NCI-H748 treated with DMSO at 0.1 percent for 48 hours (cell line): ENCODE results near the gene RAMAC.
A peak's percentile ranks its signal among the peaks of the same experiment; 100 is the strongest.
"Not testable (repeated sequence)": the region's sequence is repeated elsewhere in the genome, so short reads cannot be mapped to it uniquely, and the experiment has no call there.

Experiments
- DNase-seq: peaks from one replicate; lab custom pipeline; 2025; lab: John Stamatoyannopoulos, UW

The RAMAC gene

GRCh38 chr15:82968066-82968465 lies 17.9 kb upstream of the RAMAC start:
- DNase-seq = no peak

- DNase-seq = no peak
Measured at GRCh38 chr15:82969353-82969752, 16.7 kb upstream of the RAMAC start.

GRCh38 chr15:82970078-82970686 lies 15.8 kb upstream of the RAMAC start:
- DNase-seq = no peak

GRCh38 chr15:82970696-82971095 lies 15.3 kb upstream of the RAMAC start:
- no peak for DNase-seq

- no peak for DNase-seq
Measured at GRCh38 chr15:82971218-82971984, 14.6 kb upstream of the RAMAC start.

GRCh38 chr15:82972990-82973389 lies 13.0 kb upstream of the RAMAC start:
- no peak for DNase-seq

DNA sequence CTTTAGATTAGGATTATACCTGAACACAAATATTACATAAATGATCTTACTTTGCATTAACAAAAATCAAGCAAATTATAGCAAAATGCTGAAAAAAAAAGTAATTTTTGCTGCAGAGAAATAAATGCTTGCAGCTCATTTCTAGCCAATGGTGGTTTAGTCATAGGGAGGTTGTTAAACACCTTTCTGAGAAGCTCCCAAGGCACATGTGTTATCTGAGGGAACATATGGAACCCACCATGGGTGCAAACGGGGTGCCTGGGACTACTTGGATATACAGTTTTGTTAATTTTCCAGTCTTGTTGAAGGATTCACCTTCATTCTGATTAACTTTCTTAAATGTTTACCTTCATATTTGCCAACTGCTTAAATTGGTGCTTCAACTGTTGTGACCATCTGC lies 8.9 kb upstream of the RAMAC start:
- no peak for DNase-seq

DNA sequence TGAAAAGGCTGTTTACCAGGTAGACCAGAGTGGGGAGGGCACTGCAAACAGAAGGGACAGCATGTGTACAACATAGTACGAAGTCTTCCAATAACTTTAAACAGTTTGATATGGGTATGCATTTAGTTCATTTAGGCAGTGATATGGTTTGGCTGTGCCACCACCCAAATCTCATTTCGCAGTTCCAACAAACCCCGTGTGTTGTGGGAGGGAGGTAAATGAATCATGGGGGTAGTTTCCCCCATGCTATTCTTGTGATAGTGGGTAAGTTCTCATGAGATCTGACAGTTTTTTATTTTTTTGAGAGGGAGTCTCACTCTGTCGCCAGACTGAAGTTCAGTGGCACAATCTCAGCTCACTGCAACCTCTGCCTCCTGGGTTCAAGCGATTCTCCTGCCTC lies 7.6 kb upstream of the RAMAC start:
- no peak for DNase-seq

DNA sequence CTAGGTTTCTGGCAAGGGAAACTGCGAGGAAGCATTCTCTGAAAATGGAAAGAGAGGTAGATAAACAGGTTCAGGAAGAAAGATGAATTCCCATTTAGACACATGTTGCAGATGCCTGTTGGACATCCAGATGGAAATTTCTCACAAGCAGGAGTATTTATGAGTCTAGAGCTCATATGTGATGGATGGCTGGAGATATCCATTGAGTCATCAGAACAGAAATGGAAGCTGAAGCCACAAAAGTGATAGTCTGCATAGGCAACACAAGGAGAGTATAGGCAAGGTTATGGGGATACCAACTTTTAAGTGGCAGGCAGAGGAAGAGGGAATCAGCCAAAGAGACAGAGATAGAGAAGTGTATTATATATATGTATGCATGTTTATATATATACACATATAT lies 6.3 kb upstream of the RAMAC start:
- no peak for DNase-seq

DNA sequence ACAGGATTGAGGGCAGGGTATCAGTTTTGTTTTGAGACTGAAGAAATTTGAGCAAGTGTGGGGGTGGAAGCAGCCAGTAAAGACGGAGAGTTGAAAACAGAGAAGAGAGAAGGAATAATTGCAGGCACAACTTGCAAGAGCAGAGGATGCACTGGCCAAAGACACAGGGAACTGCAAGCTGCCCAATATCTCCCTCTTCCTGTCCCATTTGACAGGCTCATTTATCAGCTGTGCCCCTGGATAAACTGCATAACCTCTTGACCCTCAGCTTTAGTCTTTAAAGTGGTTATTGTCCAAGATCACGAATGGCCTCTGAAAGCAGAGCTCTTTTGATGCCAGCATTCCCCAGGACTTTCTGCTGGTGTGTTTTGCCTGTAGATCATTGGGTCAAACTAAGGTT lies 5.0 kb upstream of the RAMAC start:
- DNase-seq = no peak

DNA sequence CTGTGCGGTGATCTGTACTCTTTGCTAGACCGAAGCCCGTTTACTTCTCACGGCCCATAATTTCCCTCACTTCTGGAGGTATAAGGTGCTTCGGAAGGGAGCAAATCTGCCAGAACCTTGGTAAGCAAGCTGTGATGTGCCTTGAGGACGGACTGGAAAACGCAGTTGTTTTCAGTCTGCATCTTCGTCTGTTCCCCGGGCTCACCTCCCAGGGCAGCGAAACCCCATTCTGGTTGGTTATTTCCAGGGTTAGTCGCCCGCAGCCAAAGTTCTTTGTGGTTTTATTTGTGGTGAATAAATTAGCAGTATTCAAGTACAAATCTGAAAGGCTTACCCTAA lies 401 bp downstream of the RAMAC start:
- DNase-seq = no peak

- DNase-seq = no peak
Measured at GRCh38 chr15:82992436-82992998, 6.5 kb downstream of the RAMAC start.

- DNase-seq = no peak
Measured at GRCh38 chr15:82993144-82993543, 7.1 kb downstream of the RAMAC start.

- no peak for DNase-seq
Measured at GRCh38 chr15:82995076-82995475, 9.1 kb downstream of the RAMAC start.

GRCh38 chr15:82995938-82996337 lies 9.9 kb downstream of the RAMAC start:
- DNase-seq = no peak

GRCh38 chr15:82999426-82999825 lies 13.4 kb downstream of the RAMAC start:
- DNase-seq = no peak

DNA sequence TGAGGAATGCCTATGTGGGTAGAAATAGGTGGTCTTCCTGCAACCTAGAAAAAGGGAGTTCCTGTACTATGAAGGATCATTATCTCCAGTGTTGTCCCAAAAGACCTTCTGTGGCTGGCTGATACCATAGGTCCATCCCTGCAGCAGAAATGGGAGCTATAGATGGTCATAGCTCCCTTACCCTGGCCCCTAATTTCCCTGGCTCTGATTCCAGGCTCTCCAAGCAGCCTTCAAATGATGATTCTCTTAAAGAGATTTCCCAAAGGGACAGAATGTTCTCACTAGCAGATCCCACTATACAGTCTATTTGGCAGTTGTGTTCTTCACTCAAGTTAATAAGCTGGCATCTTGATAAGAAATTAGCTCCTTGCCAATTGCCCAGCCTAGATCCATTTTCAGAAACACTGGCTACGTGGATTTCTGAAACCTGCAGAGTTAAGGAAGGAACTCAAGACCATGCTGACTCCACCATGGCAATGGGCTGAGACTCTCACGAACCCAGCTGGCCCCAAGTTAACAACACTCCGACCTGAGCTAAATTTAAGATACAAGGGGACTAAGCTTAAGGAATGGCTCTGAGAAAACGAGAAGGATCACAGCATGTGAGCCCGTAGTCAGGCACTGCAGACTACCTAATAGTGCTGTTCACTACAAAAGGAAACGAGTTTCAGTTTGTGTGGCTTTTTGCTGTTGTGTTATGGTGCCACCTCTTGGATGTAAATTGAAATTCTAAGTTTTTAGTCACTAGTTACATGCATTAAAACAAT lies 14.1 kb downstream of the RAMAC start:
- DNase-seq = peak; percentile 22

- DNase-seq = not testable (repeated sequence)
Measured at GRCh38 chr15:83000672-83001031, 14.6 kb downstream of the RAMAC start.

DNA sequence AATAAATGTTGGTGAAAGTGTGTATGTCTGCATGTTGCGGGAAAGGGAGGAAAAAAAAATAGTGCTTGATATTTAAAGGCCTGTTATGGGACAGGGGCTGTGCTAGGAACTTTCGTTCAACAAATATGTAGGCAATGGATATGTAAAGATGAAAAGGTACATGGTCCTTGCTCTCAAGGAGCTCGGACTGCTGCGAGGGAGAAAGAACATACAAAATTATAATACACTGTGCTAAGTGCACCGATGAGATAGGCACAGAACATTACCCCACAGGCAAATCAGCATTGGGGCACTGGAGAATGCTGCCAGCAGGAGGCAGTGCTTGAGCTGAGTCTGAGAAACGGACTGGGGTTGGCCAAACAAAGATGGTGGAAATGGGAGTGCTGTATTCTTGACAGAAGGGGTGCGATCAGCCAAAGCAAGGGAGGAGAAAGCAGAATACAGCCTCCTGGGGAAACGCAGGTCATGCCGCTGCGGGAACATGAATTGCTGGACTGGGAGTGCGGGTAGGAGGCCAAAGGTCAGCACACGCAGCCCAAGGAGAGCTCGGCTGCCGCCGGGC lies 24.8 kb downstream of the RAMAC start:
- peak; percentile 29 for DNase-seq

DNA sequence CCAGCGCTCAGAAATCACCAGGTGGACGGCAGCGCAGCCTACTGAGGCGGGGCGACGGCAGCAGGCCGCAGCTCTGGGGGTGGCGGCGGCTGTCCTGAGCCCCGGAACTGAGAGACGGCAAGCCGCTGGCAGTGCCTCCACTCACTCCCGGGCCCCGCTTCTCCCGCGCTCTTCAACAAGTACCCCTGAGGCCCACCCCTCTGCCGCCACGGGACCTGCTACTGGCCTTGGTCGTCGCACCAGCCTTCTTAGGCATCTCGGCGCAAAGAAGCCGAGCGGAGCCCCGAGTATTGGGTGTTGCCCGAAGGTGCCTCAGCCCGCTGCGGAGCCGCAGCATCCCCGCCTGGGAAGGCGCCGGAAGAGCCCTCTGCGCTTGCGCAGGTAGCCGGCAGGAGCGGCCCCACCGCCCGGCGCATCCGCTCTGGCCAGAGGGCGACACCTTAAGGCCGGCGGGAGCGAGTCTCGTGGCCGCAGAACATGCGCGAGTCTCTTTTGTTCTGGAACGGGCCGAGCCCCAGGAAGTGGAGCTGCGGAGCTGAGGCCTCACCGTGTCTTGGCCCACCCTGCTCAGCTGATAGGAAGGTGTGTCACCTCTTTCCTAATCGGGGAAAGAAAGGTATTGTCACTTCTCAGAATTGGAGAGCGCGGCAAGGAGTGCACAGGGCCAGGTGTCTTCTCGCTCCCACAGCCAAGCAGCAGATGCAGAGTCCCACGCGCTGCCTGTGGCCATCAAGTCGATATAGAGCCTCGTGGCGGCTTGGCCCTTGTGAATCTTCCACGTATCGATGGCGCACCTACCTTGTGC lies 25.5 kb downstream of the RAMAC start, which contains the start of gene C15orf40:
Gene C15orf40 (minus strand): TSS at position 369 of the 805 bp plus-strand sequence. CDS start 32 bp downstream, at position 337.
- DNase-seq = peak; percentile 52

DNA sequence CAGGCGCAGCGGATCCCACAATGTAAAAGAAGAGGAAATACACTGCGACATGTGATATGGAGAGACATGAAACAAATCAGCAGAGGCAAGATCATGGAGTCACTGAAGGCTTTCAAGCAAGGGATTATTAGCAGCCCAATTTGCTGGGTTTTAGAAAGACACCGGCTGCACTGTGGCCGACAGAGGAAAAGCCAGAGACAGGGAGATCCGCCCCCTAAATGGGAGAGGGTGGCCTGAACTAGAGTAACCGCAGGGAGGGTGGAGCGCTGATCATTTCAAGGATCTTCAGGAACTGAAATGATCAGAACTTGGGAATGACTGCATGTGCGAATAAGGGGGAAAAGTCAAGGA lies 26.0 kb downstream of the RAMAC start:
- DNase-seq = no peak

DNA sequence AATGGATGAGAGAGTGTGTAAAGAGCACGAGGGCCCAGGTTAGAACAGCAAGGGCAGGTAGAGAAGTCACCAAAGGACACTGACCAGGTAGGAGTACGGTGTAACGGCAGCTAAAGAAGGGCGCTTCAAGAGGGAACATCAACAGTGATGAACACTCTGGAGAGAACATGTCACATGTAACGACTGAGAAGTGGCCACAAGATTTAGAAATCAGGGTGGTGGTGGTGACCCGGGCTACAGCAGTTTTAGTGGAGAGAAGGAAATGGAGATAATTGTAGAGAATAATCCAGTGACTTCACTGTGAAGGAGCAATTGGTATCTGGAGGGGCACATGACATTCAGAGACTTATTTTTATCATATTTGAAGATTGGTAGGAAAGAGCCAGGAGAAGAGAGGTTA lies 26.6 kb downstream of the RAMAC start:
- no peak for DNase-seq
